CD4-positive, CD25-positive, alpha-beta regulatory T cell (primary cell): ENCODE data around the gene OSBPL6. TPM values are rescaled to one million over a fixed set of nuclear protein-coding genes. Genes with fewer than 3 reads are reported as not detected.
"Not testable (repeated sequence)": the region's sequence is repeated elsewhere in the genome, so short reads cannot be mapped to it uniquely, and the experiment has no call there.

Experiments used
- ATAC-seq, 2 donors: fragments of 150-1000 bp; cut with Tn5 transposase; one replicate each; pipeline ENCODE4 v1.10.0; 2021; ENCODE audit warnings: low read depth in 2 of 2, moderate number of reproducible peaks in 2 of 2, moderate library complexity in 1 of 2
- DNase-seq, 3 donors: peaks; one replicate each; pipeline versions ENCODE4 v3.0.0 to v3.0.0-alpha.2; 2012 to 2022; ENCODE audit warnings: mixed read lengths in 1 of 3
- H3K27ac ChIP-seq: one replicate; pipeline ENCODE4 v1.7.0; 2013; ENCODE audit warnings: mild to moderate bottlenecking, low read length; ENCODE audit not compliant: insufficient read depth, poor library complexity, severe bottlenecking
- H3K27me3 ChIP-seq: one replicate; pipeline ENCODE4 v1.7.0; 2013; ENCODE audit warnings: low read length; ENCODE audit not compliant: control insufficient read depth, insufficient read depth
- H3K36me3 ChIP-seq: one replicate; pipeline ENCODE4 v1.7.0; 2013; ENCODE audit warnings: mild to moderate bottlenecking, low read length, moderate library complexity; ENCODE audit not compliant: control insufficient read depth, insufficient read depth
- H3K4me1 ChIP-seq: 2 replicates; pipeline ENCODE4 v1.7.0; 2013; ENCODE audit warnings: mild to moderate bottlenecking, low read length; ENCODE audit not compliant: insufficient read depth, control insufficient read depth, poor library complexity, severe bottlenecking
- H3K4me3 ChIP-seq: one replicate; pipeline ENCODE4 v1.7.0; 2013; ENCODE audit warnings: low read depth, mild to moderate bottlenecking, low read length, moderate library complexity
- H3K9me3 ChIP-seq, 2 experiments: 1 replicate in 1 of 2; 2 replicates in 1 of 2; pipeline ENCODE4 v1.7.0; 2013; ENCODE audit warnings: low read length in 2 of 2, mild to moderate bottlenecking in 1 of 2, moderate library complexity in 1 of 2; ENCODE audit not compliant: control insufficient read depth in 2 of 2
- H3K27ac Mint-ChIP-seq, 3 donors: one replicate each; pipeline ENCODE4 v1.8.0; 2020 to 2022; ENCODE audit warnings: mild to moderate bottlenecking in 3 of 3, mixed read lengths in 3 of 3, moderate library complexity in 2 of 3
- H3K27me3 Mint-ChIP-seq: one replicate; pipeline ENCODE4 v1.8.0; 2022; ENCODE audit warnings: mild to moderate bottlenecking, mixed read lengths
- H3K36me3 Mint-ChIP-seq: one replicate; pipeline ENCODE4 v1.8.0; 2020; ENCODE audit warnings: mixed read lengths
- H3K4me1 Mint-ChIP-seq, 4 donors: one replicate each; pipeline ENCODE4 v1.8.0; 2020 to 2022; ENCODE audit warnings: mixed read lengths in 4 of 4, mild to moderate bottlenecking in 1 of 4
- H3K4me3 Mint-ChIP-seq, 4 donors: one replicate each; pipeline ENCODE4 v1.8.0; 2020 to 2022; ENCODE audit warnings: mild to moderate bottlenecking in 4 of 4, mixed read lengths in 4 of 4, moderate library complexity in 3 of 4
- H3K9me3 Mint-ChIP-seq, 7 donors: one replicate each; pipeline ENCODE4 v1.8.0; 2020 to 2022; ENCODE audit warnings: mixed read lengths in 7 of 7, mild to moderate bottlenecking in 3 of 7, moderate library complexity in 2 of 7
- polyA plus RNA-seq, 4 donors: library from polyadenylated mRNA; unstranded; fragments of 300-500 nt; fragmentation: Illumina TruSeq; gene quantifications; one replicate each; pipeline ENCODE4 v1.2.3, GENCODE V29; 2021
- total RNA-seq: library from RNA; stranded (reverse); gene quantifications from one replicate; pipeline ENCODE4 v1.2.3, GENCODE V29; 2022

The OSBPL6 gene
- total and polyA plus RNA-seq, 5 donors from 2014 or later, result 0.34 TPM; not detected in 4

- no peak for ATAC-seq
- no peak overlapping the region for H3K4me3 Mint-ChIP-seq
- Histone ChIP-seq H3K9me3 (no peaks in the 10 kb centered on the region), H3K4me3 (no peak overlapping the region), H3K4me1 (no peaks in the 10 kb centered on the region), H3K27me3 (peaks cover 6% of the 10 kb centered on the region), H3K27ac (no peak overlapping the region), H3K36me3 (no peaks in the 10 kb centered on the region)
- no peak overlapping the region for H3K27ac Mint-ChIP-seq
- no peak for DNase-seq
- H3K27me3 Mint-ChIP-seq, result peaks cover 22% of the 10 kb centered on the region
- no peaks in the 10 kb centered on the region for H3K36me3 Mint-ChIP-seq
- no peaks in the 10 kb centered on the region for H3K4me1 Mint-ChIP-seq
- H3K9me3 Mint-ChIP-seq, result peaks cover 0 to 1% (median 0%) of the 10 kb centered on the region in 7 donors
These were observed 33.7 kb upstream of the OSBPL6 start for GRCh38 chr2:178160601-178161000.

- Mint-ChIP-seq H3K9me3 (peaks cover 0 to 1% (median 0%) of the 10 kb centered on the region in 7 donors), H3K27ac (no peak overlapping the region), H3K36me3 (no peaks in the 10 kb centered on the region), H3K4me3 (no peak overlapping the region), H3K4me1 (no peaks in the 10 kb centered on the region), H3K27me3 (peaks cover 27% of the 10 kb centered on the region)
- no peaks in the 10 kb centered on the region for H3K9me3 ChIP-seq
- no peaks in the 10 kb centered on the region for H3K36me3 ChIP-seq
- ATAC-seq (no peak), DNase-seq (no peak)
- no peaks in the 10 kb centered on the region for H3K4me1 ChIP-seq
- peaks cover 6% of the 10 kb centered on the region for H3K27me3 ChIP-seq
- H3K4me3 ChIP-seq, result no peak overlapping the region
- H3K27ac ChIP-seq, result no peak overlapping the region
These were observed 30.9 kb upstream of the OSBPL6 start for GRCh38 chr2:178163395-178163794.

GRCh38 chr2:178163911-178164310 is 30.4 kb upstream of the OSBPL6 start:
- H3K9me3 Mint-ChIP-seq, result peaks cover 0 to 1% (median 0%) of the 10 kb centered on the region in 7 donors
- no peak overlapping the region for H3K4me3 ChIP-seq
- DNase-seq (no peak), ATAC-seq (no peak)
- no peaks in the 10 kb centered on the region for H3K9me3 ChIP-seq
- no peaks in the 10 kb centered on the region for H3K36me3 Mint-ChIP-seq
- H3K4me1 ChIP-seq, result no peaks in the 10 kb centered on the region
- H3K27ac Mint-ChIP-seq, result no peak overlapping the region
- H3K27me3 Mint-ChIP-seq, result peaks cover 22% of the 10 kb centered on the region
- no peaks in the 10 kb centered on the region for H3K36me3 ChIP-seq
- H3K27me3 ChIP-seq, result peaks cover 6% of the 10 kb centered on the region
- H3K4me1 Mint-ChIP-seq, result no peaks in the 10 kb centered on the region
- H3K27ac ChIP-seq, result no peak overlapping the region
- H3K4me3 Mint-ChIP-seq, result no peak overlapping the region

GRCh38 chr2:178173657-178174056 is 20.7 kb upstream of the OSBPL6 start:
- no peak overlapping the region for H3K4me3 ChIP-seq
- H3K27me3 ChIP-seq, result peaks cover 2% of the 10 kb centered on the region
- no peaks in the 10 kb centered on the region for H3K36me3 Mint-ChIP-seq
- H3K27ac ChIP-seq, result no peak overlapping the region
- H3K4me1 ChIP-seq, result no peaks in the 10 kb centered on the region
- peaks cover 12% of the 10 kb centered on the region for H3K27me3 Mint-ChIP-seq
- no peaks in the 10 kb centered on the region for H3K36me3 ChIP-seq
- no peak overlapping the region for H3K4me3 Mint-ChIP-seq
- DNase-seq, result no peak
- no peak overlapping the region for H3K27ac Mint-ChIP-seq
- no peaks in the 10 kb centered on the region for H3K4me1 Mint-ChIP-seq
- H3K9me3 ChIP-seq, result no peaks in the 10 kb centered on the region
- peaks cover 0 to 5% (median 0%) of the 10 kb centered on the region in 7 donors for H3K9me3 Mint-ChIP-seq
- no peak for ATAC-seq

- Histone ChIP-seq H3K27ac (no peak overlapping the region), H3K9me3 (no peaks in the 10 kb centered on the region), H3K4me3 (no peak overlapping the region), H3K36me3 (no peaks in the 10 kb centered on the region), H3K27me3 (peaks cover 2% of the 10 kb centered on the region), H3K4me1 (no peaks in the 10 kb centered on the region)
- H3K9me3 Mint-ChIP-seq, result peaks cover 0 to 5% (median 0%) of the 10 kb centered on the region in 7 donors
- H3K27ac Mint-ChIP-seq, result no peak overlapping the region
- no peak overlapping the region for H3K4me3 Mint-ChIP-seq
- no peaks in the 10 kb centered on the region for H3K36me3 Mint-ChIP-seq
- DNase-seq, result no peak
- no peaks in the 10 kb centered on the region for H3K4me1 Mint-ChIP-seq
- ATAC-seq, result no peak
- H3K27me3 Mint-ChIP-seq, result peaks cover 6% of the 10 kb centered on the region
These were observed 17.1 kb upstream of the OSBPL6 start for GRCh38 chr2:178177066-178177679.

GRCh38 chr2:178180648-178181047 is 13.7 kb upstream of the OSBPL6 start:
- ATAC-seq, H3K36me3 ChIP-seq, H3K27me3 ChIP-seq, H3K4me3 Mint-ChIP-seq, DNase-seq, H3K27ac Mint-ChIP-seq, H3K4me1 Mint-ChIP-seq, H3K4me1 ChIP-seq, H3K27me3 Mint-ChIP-seq, H3K9me3 ChIP-seq, H3K9me3 Mint-ChIP-seq, H3K27ac ChIP-seq, H3K36me3 Mint-ChIP-seq, H3K4me3 ChIP-seq: not testable (repeated sequence)

GRCh38 chr2:178187861-178188260 is 6.5 kb upstream of the OSBPL6 start:
- DNase-seq (no peak), ATAC-seq (no peak)
- Histone ChIP-seq H3K36me3 (no peaks in the 10 kb centered on the region), H3K27me3 (peaks cover 18% of the 10 kb centered on the region), H3K27ac (no peak overlapping the region), H3K4me3 (no peak overlapping the region), H3K4me1 (no peaks in the 10 kb centered on the region), H3K9me3 (no peaks in the 10 kb centered on the region)
- Mint-ChIP-seq H3K27me3 (peaks cover 37% of the 10 kb centered on the region), H3K4me1 (peaks cover 0 to 2% (median under 1%) of the 10 kb centered on the region in 4 donors), H3K4me3 (no peak overlapping the region), H3K36me3 (no peaks in the 10 kb centered on the region), H3K27ac (no peak overlapping the region), H3K9me3 (peaks cover 0 to 1% (median 0%) of the 10 kb centered on the region in 7 donors)

- Histone ChIP-seq H3K27me3 (peaks cover 23% of the 10 kb centered on the region), H3K9me3 (no peaks in the 10 kb centered on the region), H3K4me3 (no peak overlapping the region), H3K27ac (no peak overlapping the region), H3K36me3 (no peaks in the 10 kb centered on the region), H3K4me1 (peaks cover under 1% of the 10 kb centered on the region)
- Mint-ChIP-seq H3K36me3 (no peaks in the 10 kb centered on the region), H3K4me1 (peaks cover 0 to 4% (median 1%) of the 10 kb centered on the region in 4 donors), H3K9me3 (peaks cover 0 to 1% (median 0%) of the 10 kb centered on the region in 7 donors), H3K4me3 (no peak overlapping the region), H3K27me3 (peaks cover 43% of the 10 kb centered on the region), H3K27ac (no peak overlapping the region)
- ATAC-seq (no peak), DNase-seq (no peak)
These were observed 5.8 kb upstream of the OSBPL6 start for GRCh38 chr2:178188466-178188865.
